ENCODE data around the gene ARMC10.
"Not testable (repeated sequence)": the region's sequence is repeated elsewhere in the genome, so short reads cannot be mapped to it uniquely, and the experiment has no call there.

The ARMC10 gene

GRCh38 chr7:103077318-103077717 lies 2.4 kb downstream of the ARMC10 start:
- in situ Hi-C loops (cut with HindIII; ENCODE audit: low sequenced_read_pairs): no loop called here

- in situ Hi-C loops (cut with HindIII; ENCODE audit: low sequenced_read_pairs): not testable (repeated sequence)
These were observed 3.3 kb downstream of the ARMC10 start for GRCh38 chr7:103078226-103078625.

GRCh38 chr7:103079836-103080235 lies 4.9 kb downstream of the ARMC10 start:
- in situ Hi-C loops (cut with HindIII; ENCODE audit: low sequenced_read_pairs): no loop called here

GRCh38 chr7:103080923-103081322 lies 6.0 kb downstream of the ARMC10 start:
- in situ Hi-C loops (cut with HindIII; ENCODE audit: low sequenced_read_pairs): no loop called here

- in situ Hi-C loops (cut with HindIII; ENCODE audit: low sequenced_read_pairs): no loop called here
These were observed 7.6 kb downstream of the ARMC10 start for GRCh38 chr7:103082497-103082896.

GRCh38 chr7:103083210-103083609 lies 8.3 kb downstream of the ARMC10 start:
- in situ Hi-C loops (cut with HindIII; ENCODE audit: low sequenced_read_pairs): no loop called here

- in situ Hi-C loops (cut with HindIII; ENCODE audit: low sequenced_read_pairs): not testable (repeated sequence)
These were observed 17.4 kb downstream of the ARMC10 start for GRCh38 chr7:103092321-103092720.

- in situ Hi-C loops (cut with HindIII; ENCODE audit: low sequenced_read_pairs): no loop called here
These were observed 18.5 kb downstream of the ARMC10 start for GRCh38 chr7:103093429-103093828.

- in situ Hi-C loops (cut with HindIII; ENCODE audit: low sequenced_read_pairs): no loop called here
These were observed 19.2 kb downstream of the ARMC10 start for GRCh38 chr7:103094102-103094501.

GRCh38 chr7:103095558-103095957 lies 20.6 kb downstream of the ARMC10 start:
- in situ Hi-C loops (cut with HindIII; ENCODE audit: low sequenced_read_pairs): not testable (repeated sequence)

GRCh38 chr7:103097041-103097440 lies 22.1 kb downstream of the ARMC10 start:
- in situ Hi-C loops (cut with HindIII; ENCODE audit: low sequenced_read_pairs): no loop called here

GRCh38 chr7:103100348-103100747 lies 25.4 kb downstream of the ARMC10 start:
- in situ Hi-C loops (cut with HindIII; ENCODE audit: low sequenced_read_pairs): no loop called here

- in situ Hi-C loops (cut with HindIII; ENCODE audit: low sequenced_read_pairs): no loop called here
These were observed 26.6 kb downstream of the ARMC10 start for GRCh38 chr7:103101543-103101942.

GRCh38 chr7:103106005-103106702 lies 31.2 kb downstream of the ARMC10 start:
- in situ Hi-C loops (cut with HindIII; ENCODE audit: low sequenced_read_pairs): no loop called here

GRCh38 chr7:103106703-103107070 lies 31.7 kb downstream of the ARMC10 start:
- in situ Hi-C loops (cut with HindIII; ENCODE audit: low sequenced_read_pairs): not testable (repeated sequence)

GRCh38 chr7:103113164-103113563 lies 38.2 kb downstream of the ARMC10 start:
- in situ Hi-C loops (cut with HindIII; ENCODE audit: low sequenced_read_pairs): no loop called here

- in situ Hi-C loops (cut with HindIII; ENCODE audit: low sequenced_read_pairs): no loop called here
These were observed 39.7 kb downstream of the ARMC10 start for GRCh38 chr7:103114576-103115008.

- in situ Hi-C loops (cut with HindIII; ENCODE audit: low sequenced_read_pairs): no loop called here
These were observed 40.8 kb downstream of the ARMC10 start for GRCh38 chr7:103115771-103116170.

- in situ Hi-C loops (cut with HindIII; ENCODE audit: low sequenced_read_pairs): no loop called here
These were observed 41.6 kb downstream of the ARMC10 start for GRCh38 chr7:103116511-103116910.

- in situ Hi-C loops (cut with HindIII; ENCODE audit: low sequenced_read_pairs): no loop called here
These were observed 42.1 kb downstream of the ARMC10 start for GRCh38 chr7:103116991-103117390.

- in situ Hi-C loops (cut with HindIII; ENCODE audit: low sequenced_read_pairs): no loop called here
These were observed 42.5 kb downstream of the ARMC10 start for GRCh38 chr7:103117465-103117864.

GRCh38 chr7:103119791-103120291 lies 44.9 kb downstream of the ARMC10 start:
- in situ Hi-C loops (cut with HindIII; ENCODE audit: low sequenced_read_pairs): no loop called here

GRCh38 chr7:103120362-103120761 lies 45.4 kb downstream of the ARMC10 start:
- in situ Hi-C loops (cut with HindIII; ENCODE audit: low sequenced_read_pairs): no loop called here
